ENCODE measurements around the gene TRIP6. TPM values are rescaled to one million over a fixed set of nuclear protein-coding genes. Genes with fewer than 3 reads are reported as not detected.

The TRIP6 gene
- total and polyA plus RNA-seq, 2 experiments from 2014 or later = 50.2 to 60.1 TPM

- no peak for TF ChIP-seq CTCF (IDR thresholded peaks at IDR 0.05; ENCODE audit: low read depth, low read length)
- Histone ChIP-seq H3K4me3 (no peak overlapping the region), H3K9me3 (ENCODE audit: low read depth) (no peaks in the 10 kb centered on the region), H3K4me1 (ENCODE audit: low read depth) (no peaks in the 10 kb centered on the region), H3K36me3 (no peaks in the 10 kb centered on the region), H3K27me3 (no peaks in the 10 kb centered on the region), H3K27ac (no peak overlapping the region)
- DNase-seq (ENCODE audit: low read depth in 1 of 2, low spot score in 1 of 2) = no peak
Observed at GRCh38 chr7:100859856-100860255, 7.3 kb upstream of the TRIP6 start.

- H3K9me3 ChIP-seq (ENCODE audit: low read depth) = no peaks in the 10 kb centered on the region
- no peak overlapping the region for H3K27ac ChIP-seq
- no peaks in the 10 kb centered on the region for H3K27me3 ChIP-seq
- no peaks in the 10 kb centered on the region for H3K4me1 ChIP-seq (ENCODE audit: low read depth)
- no peak overlapping the region for H3K4me3 ChIP-seq
- no peak for TF ChIP-seq CTCF (IDR thresholded peaks at IDR 0.05; ENCODE audit: low read depth, low read length)
- H3K36me3 ChIP-seq = no peaks in the 10 kb centered on the region
- DNase-seq (ENCODE audit: low read depth in 1 of 2, low spot score in 1 of 2) = no peak
Observed at GRCh38 chr7:100860702-100861615, 6.2 kb upstream of the TRIP6 start.

GRCh38 chr7:100861616-100861985 is 5.6 kb upstream of the TRIP6 start:
- H3K36me3 ChIP-seq = no peaks in the 10 kb centered on the region
- no peaks in the 10 kb centered on the region for H3K9me3 ChIP-seq (ENCODE audit: low read depth)
- TF ChIP-seq CTCF (IDR thresholded peaks at IDR 0.05; ENCODE audit: low read depth, low read length) = no peak
- no peak for DNase-seq (ENCODE audit: low read depth in 1 of 2, low spot score in 1 of 2)
- no peaks in the 10 kb centered on the region for H3K4me1 ChIP-seq (ENCODE audit: low read depth)
- no peaks in the 10 kb centered on the region for H3K27me3 ChIP-seq
- no peak overlapping the region for H3K4me3 ChIP-seq
- no peak overlapping the region for H3K27ac ChIP-seq

- Histone ChIP-seq H3K4me3 (no peak overlapping the region), H3K27ac (no peak overlapping the region), H3K27me3 (no peaks in the 10 kb centered on the region), H3K36me3 (no peaks in the 10 kb centered on the region), H3K9me3 (ENCODE audit: low read depth) (no peaks in the 10 kb centered on the region), H3K4me1 (ENCODE audit: low read depth) (peaks cover 6% of the 10 kb centered on the region)
- peak in 1 of 2 donors; percentile 61 for DNase-seq (ENCODE audit: low read depth in 1 of 2, low spot score in 1 of 2)
- TF ChIP-seq CTCF (IDR thresholded peaks at IDR 0.05; ENCODE audit: low read depth, low read length) = no peak
Observed at GRCh38 chr7:100863406-100863950, 3.7 kb upstream of the TRIP6 start.

- Histone ChIP-seq H3K36me3 (no peaks in the 10 kb centered on the region), H3K4me3 (no peak overlapping the region), H3K27me3 (no peaks in the 10 kb centered on the region), H3K9me3 (ENCODE audit: low read depth) (no peaks in the 10 kb centered on the region), H3K4me1 (ENCODE audit: low read depth) (peaks cover 7% of the 10 kb centered on the region), H3K27ac (no peak overlapping the region)
- no peak for DNase-seq (ENCODE audit: low read depth in 1 of 2, low spot score in 1 of 2)
- no peak for TF ChIP-seq CTCF (IDR thresholded peaks at IDR 0.05; ENCODE audit: low read depth, low read length)
Observed at GRCh38 chr7:100864263-100864845, 2.8 kb upstream of the TRIP6 start.

All from cardiac muscle cell (in vitro differentiated cells and primary cell).